Stimulated activated CD4-positive, alpha-beta T cell treated with anti-CD3 and anti-CD28 coated beads, Interleukin-2, amount 100 ng/mL, for 4 hours (primary cell): Measurements from ENCODE around the gene ARID4B.
"Not testable (repeated sequence)": the region's sequence is repeated elsewhere in the genome, so short reads cannot be mapped to it uniquely, and the experiment has no call there.

ENCODE experiments used
- DNase-seq: peaks from one replicate; pipeline ENCODE4 v3.0.0-alpha.2; 2020; ENCODE audit warnings: low read depth

Gene ARID4B

GRCh38 chr1:235160383-235160956 lies 167.5 kb downstream of the ARID4B start:
- no peak for DNase-seq

GRCh38 chr1:235159930-235160329 lies 168.0 kb downstream of the ARID4B start:
- not testable (repeated sequence) for DNase-seq

- DNase-seq: not testable (repeated sequence)
Measured at GRCh38 chr1:235159284-235159683, 168.7 kb downstream of the ARID4B start.

GRCh38 chr1:235158680-235159079 lies 169.3 kb downstream of the ARID4B start:
- DNase-seq: no peak

GRCh38 chr1:235157150-235157549 lies 170.8 kb downstream of the ARID4B start:
- no peak for DNase-seq

- no peak for DNase-seq
Measured at GRCh38 chr1:235156740-235157139, 171.2 kb downstream of the ARID4B start.

GRCh38 chr1:235156265-235156664 lies 171.7 kb downstream of the ARID4B start:
- DNase-seq: no peak

GRCh38 chr1:235152235-235152634 lies 175.7 kb downstream of the ARID4B start:
- no peak for DNase-seq

GRCh38 chr1:235151033-235151432 lies 176.9 kb downstream of the ARID4B start:
- no peak for DNase-seq

- no peak for DNase-seq
Measured at GRCh38 chr1:235149824-235150223, 178.2 kb downstream of the ARID4B start.

GRCh38 chr1:235147269-235147668 lies 180.7 kb downstream of the ARID4B start:
- no peak for DNase-seq

GRCh38 chr1:235145639-235146038 lies 182.3 kb downstream of the ARID4B start:
- DNase-seq: no peak

- no peak for DNase-seq
Measured at GRCh38 chr1:235142991-235143390, 185.0 kb downstream of the ARID4B start.

- no peak for DNase-seq
Measured at GRCh38 chr1:235139315-235139714, 188.7 kb downstream of the ARID4B start.

GRCh38 chr1:235138821-235139220 lies 189.2 kb downstream of the ARID4B start:
- DNase-seq: no peak

- no peak for DNase-seq
Measured at GRCh38 chr1:235136111-235136510, 191.9 kb downstream of the ARID4B start.

- DNase-seq: no peak
Measured at GRCh38 chr1:235134171-235134570, 193.8 kb downstream of the ARID4B start.

GRCh38 chr1:235133086-235133485 lies 194.9 kb downstream of the ARID4B start:
- DNase-seq: no peak

GRCh38 chr1:235131961-235132360 lies 196.0 kb downstream of the ARID4B start:
- DNase-seq: no peak

- no peak for DNase-seq
Measured at GRCh38 chr1:235130766-235131270, 197.2 kb downstream of the ARID4B start.

GRCh38 chr1:235129774-235130570 lies 198.0 kb downstream of the ARID4B start:
- no peak for DNase-seq

- DNase-seq: peak; percentile 93
Measured at GRCh38 chr1:235128456-235129328, 199.3 kb downstream of the ARID4B start, which contains the start of gene TOMM20. Gene TOMM20, minus strand, starts transcription at chr1:235128837. Its CDS starts 122 bp downstream, at chr1:235128715.
